ENCODE results near the gene FBLN2.

FBLN2 gene

DNA sequence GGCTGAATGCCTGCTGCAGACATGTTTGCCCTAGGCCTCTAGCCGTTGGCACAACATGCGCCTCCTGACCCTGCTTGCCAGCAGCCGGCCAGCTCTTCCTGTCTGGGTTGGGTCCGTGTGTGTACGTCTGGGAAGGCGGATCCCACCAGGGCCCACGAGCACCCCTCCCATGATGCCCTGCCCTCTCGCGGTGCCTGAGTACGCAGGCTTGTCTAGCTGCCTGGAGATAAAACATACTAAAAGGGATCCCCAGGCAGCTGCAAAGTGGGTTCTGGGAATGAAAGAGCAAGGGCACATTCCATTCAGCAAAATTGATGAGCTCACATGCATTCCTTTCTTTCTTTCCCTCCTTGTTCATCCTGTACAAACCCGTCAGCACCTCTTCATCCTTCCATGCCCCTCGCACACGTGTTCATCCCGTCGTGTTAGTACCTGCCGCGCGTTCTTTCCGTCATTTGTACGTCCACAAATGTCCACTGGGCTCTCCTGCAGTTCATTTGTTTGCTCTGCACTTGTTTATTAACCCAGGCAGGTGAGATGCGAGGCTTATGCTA is 74.3 kb downstream of the FBLN2 start:
- TF ChIP-seq, protein P1, sequence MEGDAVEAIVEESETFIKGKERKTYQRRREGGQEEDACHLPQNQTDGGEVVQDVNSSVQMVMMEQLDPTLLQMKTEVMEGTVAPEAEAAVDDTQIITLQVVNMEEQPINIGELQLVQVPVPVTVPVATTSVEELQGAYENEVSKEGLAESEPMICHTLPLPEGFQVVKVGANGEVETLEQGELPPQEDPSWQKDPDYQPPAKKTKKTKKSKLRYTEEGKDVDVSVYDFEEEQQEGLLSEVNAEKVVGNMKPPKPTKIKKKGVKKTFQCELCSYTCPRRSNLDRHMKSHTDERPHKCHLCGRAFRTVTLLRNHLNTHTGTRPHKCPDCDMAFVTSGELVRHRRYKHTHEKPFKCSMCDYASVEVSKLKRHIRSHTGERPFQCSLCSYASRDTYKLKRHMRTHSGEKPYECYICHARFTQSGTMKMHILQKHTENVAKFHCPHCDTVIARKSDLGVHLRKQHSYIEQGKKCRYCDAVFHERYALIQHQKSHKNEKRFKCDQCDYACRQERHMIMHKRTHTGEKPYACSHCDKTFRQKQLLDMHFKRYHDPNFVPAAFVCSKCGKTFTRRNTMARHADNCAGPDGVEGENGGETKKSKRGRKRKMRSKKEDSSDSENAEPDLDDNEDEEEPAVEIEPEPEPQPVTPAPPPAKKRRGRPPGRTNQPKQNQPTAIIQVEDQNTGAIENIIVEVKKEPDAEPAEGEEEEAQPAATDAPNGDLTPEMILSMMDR (IDR thresholded peaks at IDR 0.05; ENCODE audit: low read depth, low read length), result no peak
- no peak overlapping the region for H3K4me3 ChIP-seq (ENCODE audit: low read depth, low read length)

DNA sequence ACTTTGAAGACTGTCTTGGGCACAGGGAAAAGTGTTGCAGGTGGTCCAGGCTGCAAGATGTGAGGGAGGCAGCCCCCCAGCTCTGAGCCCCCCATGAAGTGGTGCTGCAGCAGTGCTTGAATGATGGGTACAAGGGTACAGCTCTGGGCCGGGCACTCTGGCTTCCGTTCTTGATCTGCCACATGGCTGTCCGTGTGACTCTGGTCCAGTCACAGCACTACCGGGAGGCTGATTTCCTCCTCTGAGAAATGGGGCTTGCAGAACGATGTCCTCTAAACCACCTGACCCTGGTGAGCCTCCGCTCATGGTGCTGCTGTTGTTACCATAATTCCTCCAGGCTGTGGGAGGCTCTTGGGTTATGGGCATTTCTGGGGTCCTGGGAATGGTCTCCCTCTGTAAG is 75.1 kb downstream of the FBLN2 start:
- TF ChIP-seq, protein P1 (IDR thresholded peaks at IDR 0.05; ENCODE audit: low read depth, low read length), result no peak
- H3K4me3 ChIP-seq (ENCODE audit: low read depth, low read length), result no peak overlapping the region

DNA sequence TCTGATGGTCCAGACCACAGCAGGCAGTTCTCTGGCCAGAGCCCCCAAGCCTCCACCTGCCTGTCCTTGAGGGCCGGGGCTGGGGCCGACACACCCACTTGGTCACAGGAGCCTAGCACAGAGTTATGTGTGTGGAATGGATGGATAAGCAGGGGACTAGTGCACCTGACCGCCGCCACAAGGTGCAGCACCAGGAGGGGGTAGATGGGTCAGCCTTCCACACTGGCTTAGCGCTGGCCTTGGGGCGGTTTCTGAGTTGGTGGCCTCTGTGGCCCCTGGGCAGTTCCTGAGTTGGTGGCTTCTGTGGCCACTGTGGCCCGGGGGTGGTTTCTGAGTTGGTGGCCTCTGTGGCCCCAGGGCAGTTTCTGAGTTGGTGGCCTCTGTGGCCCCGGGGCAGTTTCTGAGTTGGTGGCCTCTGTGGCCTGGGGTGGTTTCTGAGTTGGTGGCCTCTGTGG is 75.8 kb downstream of the FBLN2 start:
- H3K4me3 ChIP-seq (ENCODE audit: low read depth, low read length), result no peak overlapping the region
- TF ChIP-seq, protein P1 (IDR thresholded peaks at IDR 0.05; ENCODE audit: low read depth, low read length), result no peak

DNA sequence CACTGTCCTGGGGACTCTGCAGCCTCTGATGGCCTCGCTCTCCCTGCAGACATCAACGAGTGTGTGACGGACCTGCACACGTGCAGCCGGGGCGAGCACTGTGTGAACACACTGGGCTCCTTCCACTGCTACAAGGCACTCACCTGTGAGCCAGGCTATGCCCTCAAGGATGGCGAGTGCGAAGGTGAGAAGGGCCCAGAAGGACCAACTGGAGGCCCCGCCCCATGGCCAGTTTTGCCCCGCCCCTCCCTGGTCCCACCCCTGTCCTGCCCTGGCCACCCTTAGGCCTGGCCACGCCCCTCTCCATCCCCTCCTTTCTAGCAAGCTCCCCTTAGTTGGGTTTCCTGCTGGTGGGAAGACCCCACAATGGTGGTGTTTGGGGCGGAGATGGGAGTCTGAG is 77.5 kb downstream of the FBLN2 start:
- H3K4me3 ChIP-seq (ENCODE audit: low read depth, low read length), result no peak overlapping the region
- TF ChIP-seq, protein P1 (IDR thresholded peaks at IDR 0.05; ENCODE audit: low read depth, low read length), result no peak

DNA sequence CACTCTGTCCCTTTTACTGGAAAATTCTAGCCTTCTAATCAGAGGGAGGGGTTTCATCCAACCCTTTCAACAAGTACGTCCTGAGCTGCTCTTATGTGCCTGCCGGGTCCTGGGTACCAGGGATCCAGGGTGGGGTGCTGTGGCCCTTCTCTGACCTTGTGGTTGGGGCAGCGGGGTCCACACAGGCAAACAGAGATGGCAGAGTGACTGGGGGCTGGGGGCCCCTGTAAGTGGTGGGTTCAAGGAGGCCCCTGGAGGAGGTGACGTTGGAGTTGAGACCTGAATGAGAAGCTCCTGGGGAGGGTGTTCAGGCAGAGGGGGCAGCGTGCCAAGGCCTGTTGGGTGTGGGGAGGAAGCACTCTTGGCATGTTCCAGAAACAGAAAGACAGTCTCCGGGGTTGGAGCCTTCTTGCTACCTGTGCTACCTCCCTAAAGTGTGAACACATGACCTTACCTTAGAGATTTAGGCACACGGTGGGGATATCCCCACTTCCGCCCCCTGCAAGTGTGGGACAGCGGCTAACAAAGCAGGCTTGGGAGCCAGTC is 78.1 kb downstream of the FBLN2 start:
- TF ChIP-seq, protein P1 (IDR thresholded peaks at IDR 0.05; ENCODE audit: low read depth, low read length), result no peak

DNA sequence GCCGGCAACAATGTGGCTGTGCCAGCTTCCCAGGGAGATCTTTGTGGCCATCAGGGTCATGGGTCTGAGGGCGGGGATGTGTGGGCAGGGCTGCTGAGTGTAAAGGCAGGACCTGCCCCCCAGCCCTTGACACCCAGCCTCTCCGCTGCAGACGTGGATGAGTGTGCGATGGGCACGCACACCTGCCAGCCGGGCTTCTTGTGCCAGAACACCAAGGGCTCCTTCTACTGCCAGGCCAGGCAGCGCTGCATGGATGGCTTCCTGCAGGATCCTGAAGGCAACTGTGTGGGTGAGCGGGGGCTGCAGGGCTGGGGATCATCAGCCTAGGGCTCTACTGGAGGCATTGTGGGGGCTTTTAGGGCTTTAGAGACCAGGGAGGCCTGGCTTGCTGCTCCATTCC is 78.8 kb downstream of the FBLN2 start:
- TF ChIP-seq, protein P1 (IDR thresholded peaks at IDR 0.05; ENCODE audit: low read depth, low read length), result no peak
- no peak overlapping the region for H3K4me3 ChIP-seq (ENCODE audit: low read depth, low read length)

More for the DNA sequence above, 78.1 kb downstream of the FBLN2 start:
- H3K4me3 ChIP-seq (ENCODE audit: low read depth, low read length), result no peak overlapping the region

DNA sequence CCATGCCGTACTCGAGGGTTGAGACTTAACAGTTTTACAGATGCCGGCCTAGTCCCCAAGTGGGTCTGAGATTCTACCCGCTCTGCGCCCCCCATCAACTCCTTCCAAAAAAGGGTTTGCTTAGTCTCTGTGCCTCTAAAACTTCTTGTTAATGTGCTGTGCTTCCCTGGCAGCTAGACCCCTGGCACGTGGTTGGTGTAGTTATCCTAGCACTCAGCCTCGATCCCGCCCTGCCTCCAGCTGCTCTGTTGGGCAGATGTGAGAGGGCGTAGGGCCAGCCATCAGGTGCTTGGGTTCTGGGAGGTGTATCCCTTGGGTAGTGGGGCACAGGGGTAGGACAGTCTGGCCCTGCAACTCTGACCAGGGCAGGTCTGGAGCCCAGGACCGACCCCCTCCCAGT is 79.5 kb downstream of the FBLN2 start:
- no peak overlapping the region for H3K4me3 ChIP-seq (ENCODE audit: low read depth, low read length)
- TF ChIP-seq, protein P1 (IDR thresholded peaks at IDR 0.05; ENCODE audit: low read depth, low read length), result no peak
